ENCODE measurements around the gene PPP1R16B. TPM values are rescaled to one million over a fixed set of nuclear protein-coding genes. Genes with fewer than 3 reads are reported as not detected.

PPP1R16B gene
- total and polyA plus RNA-seq, 2 of the 8 experiments (the other 6 are each of a cell fraction or from before 2014, with no cell fraction given) = 2.6 to 8.9 TPM

- ChIA-PET POLR2A (ENCODE audit: partially characterized antibody) (interaction anchor here (0.7 to 1.0 kb wide), 3 partner anchors 9 to 16 kb away, joined by 3 read pairs; no protein-coding TSS in a partner anchor), CTCF (ENCODE audit: partially characterized antibody) (interaction anchor here (1.0 to 1.2 kb wide), 3 partner anchors 10 to 183 kb away, joined by 3 to 4 read pairs (median 3); no protein-coding TSS in a partner anchor)
- no peak overlapping the region for H2BK5ac ChIP-seq (ENCODE audit: low read depth, low read length)
- H3K23ac ChIP-seq (ENCODE audit: insufficient read length) = no peak overlapping the region
- peaks cover 35% of the 10 kb centered on the region for H3K79me1 ChIP-seq (ENCODE audit: low read depth, low read length)
- H4K20me1 ChIP-seq (replicated peaks in 1 of 2; ENCODE audit: control insufficient read depth in 1 of 2, insufficient read depth in 2 of 2, low read length in 2 of 2) = peaks cover 24 to 27% of the 10 kb centered on the region in 2 experiments
- no peak overlapping the region for H4K8ac ChIP-seq (ENCODE audit: extremely low read depth, insufficient read depth, low read length)
- peaks cover 0 to 22% (median 6%) of the 10 kb centered on the region in 4 experiments; a peak in 3 of 8 replicates for H3K36me3 ChIP-seq (ENCODE audit: control insufficient read depth in 2 of 4, insufficient read depth in 4 of 4, low read length in 3 of 4)
- TF ChIP-seq FOSL1 (IDR thresholded peaks at IDR 0.05; ENCODE audit: insufficient read depth, low read depth, low read length) (no peak), RFX5 (IDR thresholded peaks at IDR 0.05; ENCODE audit: borderline replicate concordance, low read depth, low read length) (no peak), TEAD4 (IDR thresholded peaks at IDR 0.05; ENCODE audit: low read depth, low read length) (no peak), NANOG (IDR thresholded peaks at IDR 0.05; ENCODE audit: insufficient read depth, low read depth, low read length, poor library complexity, severe bottlenecking) (no peak), KDM4A (IDR thresholded peaks at IDR 0.05; ENCODE audit: low read depth, low read length, severe bottlenecking) (no peak), SP4 (IDR thresholded peaks at IDR 0.05; ENCODE audit: low read length) (no peak), CREB1 (IDR thresholded peaks at IDR 0.05) (no peak), HDAC6 (IDR thresholded peaks at IDR 0.05; ENCODE audit: low read depth, low read length) (no peak), CBX5 (IDR thresholded peaks at IDR 0.05; ENCODE audit: low read depth, low read length) (no peak), GTF2F1 (IDR thresholded peaks at IDR 0.05; ENCODE audit: borderline replicate concordance, low read depth, low read length) (no peak), POLR2A (IDR thresholded peaks at IDR 0.05; ENCODE audit: control extremely low read depth in 1 of 2, low read depth in 2 of 2, low read length in 2 of 2) (no peak), CHD2 (IDR thresholded peaks at IDR 0.05; ENCODE audit: low read length) (no peak), RBBP5 (IDR thresholded peaks at IDR 0.05; ENCODE audit: borderline replicate concordance, low read depth, low read length) (no peak)
- TF ChIP-seq, protein P1, sequence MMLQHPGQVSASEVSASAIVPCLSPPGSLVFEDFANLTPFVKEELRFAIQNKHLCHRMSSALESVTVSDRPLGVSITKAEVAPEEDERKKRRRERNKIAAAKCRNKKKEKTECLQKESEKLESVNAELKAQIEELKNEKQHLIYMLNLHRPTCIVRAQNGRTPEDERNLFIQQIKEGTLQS (IDR thresholded peaks at IDR 0.05; ENCODE audit: insufficient read depth, low read depth, low read length) = no peak
- H3K14ac ChIP-seq (ENCODE audit: insufficient read length) = no peak overlapping the region
- H2AFZ ChIP-seq (ENCODE audit: low read length) = no peak overlapping the region
- FAIRE-seq = no peak
- H2BK20ac ChIP-seq (ENCODE audit: low read length) = no peak overlapping the region
- no peak overlapping the region for H3K4me2 ChIP-seq (ENCODE audit: insufficient read depth in 1 of 2, low read depth in 2 of 2, low read length in 2 of 2)
- no peaks in the 10 kb centered on the region for H3K23me2 ChIP-seq (ENCODE audit: low read depth, low read length)
- no peaks in the 10 kb centered on the region for H3K9me3 ChIP-seq (ENCODE audit: insufficient read depth in 2 of 2, low read depth in 1 of 2, low read length in 1 of 2)
- H4K91ac ChIP-seq (replicated peaks; ENCODE audit: insufficient read length, low read length) = no peak overlapping the region
- H4K5ac ChIP-seq (ENCODE audit: insufficient read length, low read depth, low read length) = no peak overlapping the region
- H3K56ac ChIP-seq (replicated peaks; ENCODE audit: insufficient read length, low read depth, low read length) = no peak overlapping the region
- H3K4ac ChIP-seq (replicated peaks; ENCODE audit: insufficient read length, low read depth, low read length) = no peak overlapping the region
- no peak overlapping the region for H2BK120ac ChIP-seq (replicated peaks; ENCODE audit: low read depth, low read length)
- H3K4me1 ChIP-seq (replicated peaks in 1 of 4; ENCODE audit: control insufficient read depth in 3 of 4, insufficient read depth in 4 of 4, low read length in 3 of 4) = peaks cover 0 to 6% (median 2%) of the 10 kb centered on the region in 4 experiments; a peak in 5 of 7 replicates
- no peak overlapping the region for H3K9ac ChIP-seq (replicated peaks in 1 of 4; ENCODE audit: extremely low read depth in 1 of 4, low read depth in 3 of 4, low read length in 3 of 4)
- no peak overlapping the region for H3K4me3 ChIP-seq (ENCODE audit: extremely low read depth in 1 of 4, insufficient read depth in 2 of 4, low read depth in 3 of 4, low read length in 4 of 4)
- H3K27ac ChIP-seq (ENCODE audit: low read depth, low read length) = no peak overlapping the region
- H3K27me3 ChIP-seq (replicated peaks in 1 of 4; ENCODE audit: control insufficient read depth in 3 of 4, extremely low read depth in 1 of 4, insufficient read depth in 3 of 4, low read length in 3 of 4) = no peaks in the 10 kb centered on the region
- 93% methylated on average over 5 of the region's 5 CpGs; no CpG with 5 or more reads in 1 of the 2 experiments for WGBS, 2 experiments (ENCODE audit: extremely low coverage in 1 of 2, insufficient coverage in 1 of 2, insufficient read length in 1 of 2, insufficient replicate concordance in 2 of 2, low coverage in 1 of 2, low lambda C conversion rate in 2 of 2, missing lambda C conversion rate in 1 of 2)
- H3K79me2 ChIP-seq (ENCODE audit: control insufficient read depth in 1 of 2, insufficient read depth in 2 of 2, low read length in 2 of 2) = peaks cover 46 to 99% of the 10 kb centered on the region in 2 experiments
- H2AK5ac ChIP-seq (ENCODE audit: low read depth, low read length) = no peak overlapping the region
- no peak overlapping the region for H2BK12ac ChIP-seq (ENCODE audit: low read depth, low read length)
- no peak overlapping the region for H3K18ac ChIP-seq (ENCODE audit: extremely low read depth, low read length)
- no peak for DNase-seq (ENCODE audit: low read depth in 1 of 2, low spot score in 2 of 2)
- H2BK15ac ChIP-seq (ENCODE audit: low read length) = no peak overlapping the region
Observed at GRCh38 chr20:38934530-38934929, 129.0 kb downstream of the PPP1R16B start.
